Kidney (tissue), 14 donors: ENCODE measurements around the gene FBXO42. TPM values are rescaled to one million over a fixed set of nuclear protein-coding genes. Genes with fewer than 3 reads are reported as not detected.

Source experiments
- DNase-seq, 5 donors: peaks; one replicate each; pipeline ENCODE4 v3.0.0-alpha.2; 2013 to 2020
- FAIRE-seq: peaks from 2 replicates; lab custom pipeline; 2012; peaks lifted over from hg19 to GRCh38; lab: Jason Lieb, UNC
- H3K27ac ChIP-seq, 2 donors: one replicate each; pipeline ENCODE4 v1.7.0; 2013; ENCODE audit warnings: low read depth in 2 of 2, low read length in 2 of 2, inconsistent platforms in 1 of 2
- H3K27me3 ChIP-seq: one replicate; pipeline ENCODE4 v1.7.1; 2013; ENCODE audit warnings: low read length, inconsistent platforms; ENCODE audit not compliant: control insufficient read depth, insufficient read depth
- H3K36me3 ChIP-seq, 3 donors: one replicate each; pipeline versions ENCODE4 v1.7.0 to v1.7.1; 2013; ENCODE audit warnings: low read length in 3 of 3, control low read depth in 1 of 3, inconsistent platforms in 1 of 3; ENCODE audit not compliant: insufficient read depth in 3 of 3, control insufficient read depth in 2 of 3
- H3K4me1 ChIP-seq, 3 donors: one replicate each; pipeline versions ENCODE4 v1.7.0 to v1.7.1; 2013; ENCODE audit warnings: low read length in 3 of 3, inconsistent platforms in 1 of 3, low read depth in 1 of 3; ENCODE audit not compliant: control insufficient read depth in 2 of 3, insufficient read depth in 2 of 3
- H3K4me3 ChIP-seq, 3 donors: one replicate each; pipeline versions ENCODE4 v1.7.0 to v1.8.1; 2013; ENCODE audit warnings: low read length in 3 of 3, control low read depth in 1 of 3, inconsistent platforms in 1 of 3
- H3K9ac ChIP-seq, 3 donors: one replicate each; pipeline versions ENCODE4 v1.7.0 to v1.7.1; 2013; ENCODE audit warnings: low read length in 3 of 3, control low read depth in 1 of 3, inconsistent platforms in 1 of 3
- H3K9me3 ChIP-seq, 3 donors: one replicate each; pipeline versions ENCODE4 v1.7.0 to v1.7.1; 2013; ENCODE audit warnings: low read length in 3 of 3, control low read depth in 1 of 3, inconsistent platforms in 1 of 3; ENCODE audit not compliant: control insufficient read depth in 2 of 3, insufficient read depth in 1 of 3
- intact Hi-C: fragments of 100-400 bp; cut with DNase I; formaldehyde crosslinking; loops from one replicate; pipeline ENCODE4 v1.11.1; 2022
- polyA plus RNA-seq: library from polyadenylated mRNA; stranded (reverse); fragments of 350-450 nt; fragmentation: Illumina TruSeq; extraction: RNeasy Lipid Tissue Mini Kit (QIAGEN cat#74804); gene quantifications from one replicate; pipeline ENCODE4 v1.2.3, GENCODE V29; 2014; ENCODE audit warnings: low read depth, low replicate concordance; ENCODE audit not compliant: insufficient read depth
- total RNA-seq: library from RNA; stranded (reverse); fragmentation: NEBNext Ultra II Directional; extraction: Animal tissue kit (Norgen Biotek cat#: 25700); gene quantifications from one replicate; pipeline ENCODE4 v1.2.1, GENCODE V29; 2021
- TF ChIP-seq, protein P1 (sequence below): IDR thresholded peaks from 3 replicates; pipeline ENCODE4 v1.5.1; 2012; ENCODE audit warnings: mild to moderate bottlenecking, moderate library complexity, borderline replicate concordance; ENCODE audit not compliant: insufficient read depth; ENCODE audit errors: extremely low read depth
- donor health status: control.
- donor health status: control.
- donor health status: control.
- donor health status: control.
- donor health status: control.
- donor health status: DM: yes; HTN: yes; CAD: no.
- donor health status: Normal renal cell carcinoma (clear cell type).

The FBXO42 gene
- total and polyA plus RNA-seq, 2 donors from 2014 or later: 14.1 to 22.1 TPM

DNA sequence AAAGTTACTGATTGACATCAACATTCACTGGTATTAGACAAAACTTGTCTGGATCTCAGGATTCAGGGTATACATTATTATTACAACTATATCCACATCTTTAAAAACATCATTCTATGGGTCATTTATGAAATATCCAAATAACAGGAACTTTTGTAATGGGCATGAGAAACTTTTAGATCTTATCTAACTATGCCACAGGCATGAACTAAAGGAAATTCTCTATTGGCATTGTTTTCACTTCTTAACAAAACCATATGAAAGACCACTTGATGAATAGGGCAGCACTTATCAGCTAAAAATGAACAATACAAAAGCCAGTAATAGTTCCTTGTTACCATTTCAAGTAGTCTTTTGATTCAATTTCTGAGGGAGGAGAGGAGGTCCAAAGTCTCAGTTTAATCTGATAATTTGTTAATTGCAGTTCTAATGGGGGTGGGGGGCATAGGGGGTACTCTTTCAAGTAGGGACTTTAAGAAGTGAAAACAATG lies 84.5 kb downstream of the FBXO42 start:
- intact Hi-C loops: no loop called here
- FAIRE-seq (no peak), DNase-seq (no peak)
- no peak overlapping the region for H3K4me3 ChIP-seq
- no peak overlapping the region for H3K27ac ChIP-seq
- no peaks in the 10 kb centered on the region for H3K27me3 ChIP-seq
- TF ChIP-seq, protein P1, sequence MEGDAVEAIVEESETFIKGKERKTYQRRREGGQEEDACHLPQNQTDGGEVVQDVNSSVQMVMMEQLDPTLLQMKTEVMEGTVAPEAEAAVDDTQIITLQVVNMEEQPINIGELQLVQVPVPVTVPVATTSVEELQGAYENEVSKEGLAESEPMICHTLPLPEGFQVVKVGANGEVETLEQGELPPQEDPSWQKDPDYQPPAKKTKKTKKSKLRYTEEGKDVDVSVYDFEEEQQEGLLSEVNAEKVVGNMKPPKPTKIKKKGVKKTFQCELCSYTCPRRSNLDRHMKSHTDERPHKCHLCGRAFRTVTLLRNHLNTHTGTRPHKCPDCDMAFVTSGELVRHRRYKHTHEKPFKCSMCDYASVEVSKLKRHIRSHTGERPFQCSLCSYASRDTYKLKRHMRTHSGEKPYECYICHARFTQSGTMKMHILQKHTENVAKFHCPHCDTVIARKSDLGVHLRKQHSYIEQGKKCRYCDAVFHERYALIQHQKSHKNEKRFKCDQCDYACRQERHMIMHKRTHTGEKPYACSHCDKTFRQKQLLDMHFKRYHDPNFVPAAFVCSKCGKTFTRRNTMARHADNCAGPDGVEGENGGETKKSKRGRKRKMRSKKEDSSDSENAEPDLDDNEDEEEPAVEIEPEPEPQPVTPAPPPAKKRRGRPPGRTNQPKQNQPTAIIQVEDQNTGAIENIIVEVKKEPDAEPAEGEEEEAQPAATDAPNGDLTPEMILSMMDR: no peak
- H3K9ac ChIP-seq: no peak overlapping the region
- H3K9me3 ChIP-seq: no peaks in the 10 kb centered on the region
- H3K4me1 ChIP-seq: peaks cover 0 to 2% (median 0%) of the 10 kb centered on the region in 3 donors
- peaks cover 0 to 2% (median 0%) of the 10 kb centered on the region in 3 donors for H3K36me3 ChIP-seq

DNA sequence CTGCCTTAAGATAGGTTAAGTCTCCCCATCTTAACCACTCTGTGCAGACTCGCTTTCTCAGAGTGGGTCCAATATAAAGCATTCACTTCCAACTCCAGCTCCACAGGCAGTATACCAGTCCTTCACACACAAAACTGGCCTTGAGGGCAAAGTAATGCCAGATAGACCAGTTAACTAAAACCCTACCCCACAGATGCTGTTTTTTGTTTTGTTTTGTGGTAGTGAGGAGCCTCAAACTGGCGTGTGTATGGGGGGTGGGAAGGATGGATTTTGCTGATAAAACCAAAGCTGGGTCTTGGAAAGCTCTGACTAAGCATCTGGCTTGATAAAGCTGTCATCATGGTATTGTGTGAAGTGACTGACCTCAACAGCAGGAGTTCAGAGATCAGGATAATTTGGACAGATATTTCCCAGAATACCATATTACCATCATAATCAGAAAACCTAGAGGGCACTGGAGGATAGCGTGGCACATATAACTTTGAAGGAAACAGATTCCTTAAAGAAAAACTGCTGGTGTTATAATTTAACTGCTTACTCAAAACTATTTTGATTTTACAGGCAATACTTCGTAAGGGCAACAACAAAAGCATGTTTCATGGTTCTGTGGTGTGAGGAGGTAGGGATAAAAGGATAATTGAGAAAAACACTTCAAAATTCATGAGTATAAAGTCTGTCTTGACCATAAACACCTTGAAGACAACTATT lies 85.7 kb downstream of the FBXO42 start:
- Histone ChIP-seq H3K36me3 (peaks cover 0 to 2% (median 0%) of the 10 kb centered on the region in 3 donors), H3K9me3 (no peaks in the 10 kb centered on the region), H3K4me1 (peaks cover 0 to 2% (median 0%) of the 10 kb centered on the region in 3 donors), H3K4me3 (no peak overlapping the region), H3K27me3 (no peaks in the 10 kb centered on the region), H3K9ac (no peak overlapping the region), H3K27ac (no peak overlapping the region)
- DNase-seq: no peak
- intact Hi-C loops: no loop called here
- TF ChIP-seq, protein P1: no peak
- no peak for FAIRE-seq

DNA sequence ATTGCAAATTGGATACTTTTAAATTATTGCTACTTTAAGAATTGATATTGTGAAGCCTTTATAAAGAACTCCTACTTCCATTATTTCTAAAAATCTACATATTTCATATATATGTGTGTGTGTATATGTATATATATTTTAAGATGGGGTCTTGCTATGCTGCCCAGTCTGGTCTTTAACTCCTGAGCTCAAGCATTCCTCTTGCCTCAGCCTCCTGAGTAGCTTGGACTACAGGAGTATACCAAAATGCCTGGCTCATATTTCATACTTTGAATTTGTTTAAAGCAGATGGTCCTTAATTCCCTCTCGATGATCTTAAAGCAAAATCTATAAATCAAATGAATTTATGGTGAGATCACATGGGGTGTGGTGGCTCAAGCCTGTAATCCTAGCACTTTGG lies 90.2 kb downstream of the FBXO42 start:
- no peaks in the 10 kb centered on the region for H3K27me3 ChIP-seq
- intact Hi-C loops: no loop called here
- TF ChIP-seq, protein P1: no peak
- H3K4me3 ChIP-seq: no peak overlapping the region
- no peaks in the 10 kb centered on the region for H3K4me1 ChIP-seq
- DNase-seq (no peak), FAIRE-seq (no peak)
- no peak overlapping the region for H3K9ac ChIP-seq
- H3K27ac ChIP-seq: no peak overlapping the region
- no peaks in the 10 kb centered on the region for H3K9me3 ChIP-seq
- H3K36me3 ChIP-seq: no peaks in the 10 kb centered on the region
